ENCODE results near the gene RNU1-2.

Gene RNU1-2

GRCh38 chr1:16922885-16923431, 27.2 kb downstream of the RNU1-2 start:
- TF ChIP-seq CTCF (IDR thresholded peaks at IDR 0.05; ENCODE audit: borderline replicate concordance, control extremely low read depth, extremely low read depth, insufficient read depth, missing control alignments): no peak
- in situ Hi-C loops (cut with MboI; ENCODE audit: low sequenced_read_pairs, unreplicated experiment): no loop called here
- no peak for DNase-seq (ENCODE audit: low spot score)

GRCh38 chr1:16924216-16924918, 28.6 kb downstream of the RNU1-2 start:
- TF ChIP-seq CTCF (IDR thresholded peaks at IDR 0.05; ENCODE audit: borderline replicate concordance, control extremely low read depth, extremely low read depth, insufficient read depth, missing control alignments): no peak
- in situ Hi-C loops (cut with MboI; ENCODE audit: low sequenced_read_pairs, unreplicated experiment): no loop called here
- peak; percentile 54 for DNase-seq (ENCODE audit: low spot score)

- TF ChIP-seq CTCF (IDR thresholded peaks at IDR 0.05; ENCODE audit: borderline replicate concordance, control extremely low read depth, extremely low read depth, insufficient read depth, missing control alignments): no peak
- DNase-seq (ENCODE audit: low spot score): no peak
- in situ Hi-C loops (cut with MboI; ENCODE audit: low sequenced_read_pairs, unreplicated experiment): no loop called here
These were observed 29.2 kb downstream of the RNU1-2 start for GRCh38 chr1:16924919-16925477.

GRCh38 chr1:16925635-16926490, 30.1 kb downstream of the RNU1-2 start:
- DNase-seq (ENCODE audit: low spot score): peak; percentile 52
- in situ Hi-C loops (cut with MboI; ENCODE audit: low sequenced_read_pairs, unreplicated experiment): no loop called here
- TF ChIP-seq CTCF (IDR thresholded peaks at IDR 0.05; ENCODE audit: borderline replicate concordance, control extremely low read depth, extremely low read depth, insufficient read depth, missing control alignments): no peak

GRCh38 chr1:16926491-16927073, 30.8 kb downstream of the RNU1-2 start:
- TF ChIP-seq CTCF (IDR thresholded peaks at IDR 0.05; ENCODE audit: borderline replicate concordance, control extremely low read depth, extremely low read depth, insufficient read depth, missing control alignments): no peak
- in situ Hi-C loops (cut with MboI; ENCODE audit: low sequenced_read_pairs, unreplicated experiment): no loop called here
- no peak for DNase-seq (ENCODE audit: low spot score)

GRCh38 chr1:16927256-16927655, 31.5 kb downstream of the RNU1-2 start:
- no peak for TF ChIP-seq CTCF (IDR thresholded peaks at IDR 0.05; ENCODE audit: borderline replicate concordance, control extremely low read depth, extremely low read depth, insufficient read depth, missing control alignments)
- in situ Hi-C loops (cut with MboI; ENCODE audit: low sequenced_read_pairs, unreplicated experiment): no loop called here
- DNase-seq (ENCODE audit: low spot score): no peak

All from GM13976 (cell line).